GM21526 (cell line): ENCODE results near the gene KMT2E.

Source experiments
- ATAC-seq: cut with Tn5 transposase; IDR thresholded peaks from one replicate; pipeline ENCODE4 v1.9.1; 2021; ENCODE audit warnings: moderate library complexity; ENCODE audit not compliant: unreplicated experiment, low FRiP score

KMT2E gene

DNA sequence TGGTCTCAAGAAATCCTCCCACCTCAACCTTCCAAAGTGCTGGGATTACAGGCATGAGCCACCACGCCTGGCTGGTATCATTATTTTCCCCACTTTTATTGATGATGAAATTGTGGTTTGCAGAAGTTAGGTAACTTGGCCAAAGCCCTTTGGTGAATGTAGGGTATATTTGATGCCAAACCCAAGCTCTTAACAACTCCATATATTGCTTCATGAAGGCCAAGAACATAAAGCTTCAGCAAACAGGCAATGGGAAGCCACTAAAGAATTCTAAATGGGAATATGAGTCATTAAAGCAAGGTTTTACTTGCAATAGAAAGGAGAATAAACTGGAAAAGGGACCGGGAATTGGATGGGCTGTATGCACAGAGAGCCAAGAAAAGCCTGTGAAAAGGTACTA, 142.7 kb downstream of the KMT2E start:
- no peak for ATAC-seq

DNA sequence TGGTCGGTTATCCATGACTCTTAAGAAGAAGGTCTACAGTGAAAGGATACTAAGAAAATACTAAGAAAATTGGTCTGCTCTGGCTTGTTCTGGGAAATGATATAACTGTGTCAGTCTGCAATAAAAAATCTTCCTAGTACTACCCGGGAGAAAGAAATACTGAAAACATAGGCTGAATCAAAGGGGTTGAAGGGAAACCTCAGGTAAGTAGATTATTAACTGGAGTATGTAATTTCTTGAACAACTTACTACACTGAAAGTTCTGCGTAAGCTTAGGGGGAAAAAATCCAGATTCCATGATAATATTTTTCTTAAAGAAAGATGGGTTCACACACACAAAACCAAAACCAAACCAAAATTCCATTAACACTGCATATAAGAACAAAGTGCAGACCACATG, 143.3 kb downstream of the KMT2E start:
- no peak for ATAC-seq

DNA sequence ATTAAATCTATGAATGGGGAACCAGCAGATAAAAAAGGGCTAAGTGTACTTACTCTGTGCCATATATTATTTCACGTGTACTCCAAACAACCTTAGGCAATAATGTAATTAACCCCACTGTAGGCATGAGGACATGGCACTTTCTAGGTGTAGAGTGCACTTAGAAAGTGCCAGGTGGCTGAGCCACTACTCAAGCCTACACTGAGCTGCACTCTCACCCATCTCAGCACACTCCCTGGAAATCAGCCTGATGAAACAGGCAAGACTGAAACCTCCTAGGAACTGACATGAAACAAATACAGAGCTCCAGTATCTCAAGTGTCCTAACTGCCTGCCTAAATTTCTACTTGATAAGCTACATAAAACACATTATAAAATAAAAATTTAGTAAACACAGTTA, 147.4 kb downstream of the KMT2E start:
- ATAC-seq: no peak
